BJ (cell line): ENCODE data around the gene KRT34. TPM values are rescaled to one million over a fixed set of nuclear protein-coding genes. Genes with fewer than 3 reads are reported as not detected.

Experiments used
- CTCF ChIA-PET: fragments of 350-600 bp; formaldehyde crosslinking; extraction: SDS; loops from one replicate; lab custom pipeline; 2021; ENCODE audit warnings: antibody characterized with exemption, inconsistent platforms; lab: Yijun Ruan, JAX
- POLR2A ChIA-PET: fragments of 300-600 bp; sonication (Branson Sonifier 250); formaldehyde crosslinking; extraction: SDS; loops from one replicate; lab custom pipeline; 2021; ENCODE audit warnings: antibody characterized with exemption; lab: Charles Lee
- DNase-seq: peaks from one replicate; pipeline ENCODE4 v3.0.0-alpha.2; 2011; ENCODE audit warnings: low read depth
- H3K27me3 ChIP-seq: 2 replicates; pipeline ENCODE4 v1.6.0; 2011; ENCODE audit warnings: low read length; ENCODE audit not compliant: control insufficient read depth, insufficient read depth
- H3K36me3 ChIP-seq: 2 replicates; pipeline ENCODE4 v1.5.1; 2011; ENCODE audit warnings: low read length; ENCODE audit not compliant: control insufficient read depth, insufficient read depth
- H3K4me3 ChIP-seq: 2 replicates; pipeline ENCODE4 v1.5.1; 2011; ENCODE audit warnings: low read depth, mild to moderate bottlenecking, control low read depth, low read length
- polyA plus RNA-seq: library from polyadenylated mRNA; depleted of rRNA; stranded (reverse); fragments of >200 nt; gene quantifications from 2 replicates; pipeline ENCODE4 v1.2.3, GENCODE V29; 2011
- TF ChIP-seq, protein P1 (sequence below): IDR thresholded peaks from 2 replicates; pipeline ENCODE4 v1.5.1; 2011; ENCODE audit warnings: low read depth, mild to moderate bottlenecking, control low read depth, inconsistent platforms, low read length, moderate library complexity; ENCODE audit not compliant: insufficient read depth

The KRT34 gene
- polyA plus RNA-seq, 1 experiment, result 156 TPM

DNA sequence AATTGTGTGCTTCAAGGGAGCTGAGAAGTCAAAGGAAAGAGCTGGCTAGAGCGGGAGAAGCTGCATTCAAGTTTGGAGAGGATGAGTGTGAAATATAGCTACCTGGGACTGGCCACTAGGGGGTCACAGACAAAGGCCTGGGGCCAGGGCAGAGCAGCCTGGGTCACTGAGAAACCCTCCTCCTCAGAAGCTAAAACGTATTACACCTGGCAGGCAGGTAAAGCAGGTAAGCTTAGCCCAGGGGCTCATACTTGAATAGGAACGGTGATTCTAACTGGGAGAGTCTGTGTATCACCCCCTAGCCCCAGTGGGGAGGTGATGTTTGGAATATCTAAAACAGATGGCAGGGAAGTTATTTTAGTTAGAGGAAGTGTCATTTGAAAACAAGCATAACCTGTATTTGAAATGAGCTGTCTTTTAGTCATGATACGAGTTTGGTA lies 35.5 kb upstream of the KRT34 start:
- Histone ChIP-seq H3K4me3 (no peak overlapping the region), H3K27me3 (no peaks in the 10 kb centered on the region), H3K36me3 (no peaks in the 10 kb centered on the region)
- POLR2A ChIA-PET, result interaction anchor here (0.6 to 1.0 kb wide), 3 partner anchors 11 to 369 kb away, joined by 3 read pairs; no protein-coding TSS in a partner anchor
- TF ChIP-seq, protein P1, sequence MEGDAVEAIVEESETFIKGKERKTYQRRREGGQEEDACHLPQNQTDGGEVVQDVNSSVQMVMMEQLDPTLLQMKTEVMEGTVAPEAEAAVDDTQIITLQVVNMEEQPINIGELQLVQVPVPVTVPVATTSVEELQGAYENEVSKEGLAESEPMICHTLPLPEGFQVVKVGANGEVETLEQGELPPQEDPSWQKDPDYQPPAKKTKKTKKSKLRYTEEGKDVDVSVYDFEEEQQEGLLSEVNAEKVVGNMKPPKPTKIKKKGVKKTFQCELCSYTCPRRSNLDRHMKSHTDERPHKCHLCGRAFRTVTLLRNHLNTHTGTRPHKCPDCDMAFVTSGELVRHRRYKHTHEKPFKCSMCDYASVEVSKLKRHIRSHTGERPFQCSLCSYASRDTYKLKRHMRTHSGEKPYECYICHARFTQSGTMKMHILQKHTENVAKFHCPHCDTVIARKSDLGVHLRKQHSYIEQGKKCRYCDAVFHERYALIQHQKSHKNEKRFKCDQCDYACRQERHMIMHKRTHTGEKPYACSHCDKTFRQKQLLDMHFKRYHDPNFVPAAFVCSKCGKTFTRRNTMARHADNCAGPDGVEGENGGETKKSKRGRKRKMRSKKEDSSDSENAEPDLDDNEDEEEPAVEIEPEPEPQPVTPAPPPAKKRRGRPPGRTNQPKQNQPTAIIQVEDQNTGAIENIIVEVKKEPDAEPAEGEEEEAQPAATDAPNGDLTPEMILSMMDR, result peak; percentile 29; the same call in 1 of the 2 replicates
- CTCF ChIA-PET, result interaction anchor here (0.8 to 3.9 kb wide), 8 partner anchors 12 to 561 kb away, joined by 3 to 28 read pairs (median 3); no protein-coding TSS in a partner anchor
- DNase-seq, result no peak

DNA sequence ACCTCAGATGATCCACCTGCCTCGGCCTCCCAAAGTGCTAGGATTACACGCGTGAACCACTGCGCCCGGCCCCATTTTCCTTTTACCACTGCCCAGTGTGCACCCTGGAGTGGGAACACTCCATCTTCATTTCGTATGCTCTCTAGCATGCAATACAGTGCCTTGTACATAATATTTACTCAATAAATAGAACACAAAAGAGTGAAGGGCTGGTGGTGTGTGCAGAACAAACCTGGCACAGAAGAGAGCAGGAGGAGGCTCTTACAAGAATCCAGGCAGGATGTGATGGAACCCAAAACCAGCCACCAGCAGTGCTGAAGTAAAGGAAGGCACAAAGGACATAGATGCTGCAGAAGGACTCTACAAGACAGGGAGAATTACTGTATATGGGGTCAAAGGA lies 35.0 kb upstream of the KRT34 start:
- CTCF ChIA-PET, result interaction anchor here (0.8 to 3.9 kb wide), 4 partner anchors 12 to 560 kb away, joined by 3 to 28 read pairs (median 5); no protein-coding TSS in a partner anchor
- no peaks in the 10 kb centered on the region for H3K36me3 ChIP-seq
- POLR2A ChIA-PET, result interaction anchor here (0.8 to 1.0 kb wide), 2 partner anchors 37 to 369 kb away, joined by 3 to 6 read pairs; no protein-coding TSS in a partner anchor
- TF ChIP-seq, protein P1, result no peak
- H3K4me3 ChIP-seq, result no peak overlapping the region
- no peak for DNase-seq
- H3K27me3 ChIP-seq, result no peaks in the 10 kb centered on the region

DNA sequence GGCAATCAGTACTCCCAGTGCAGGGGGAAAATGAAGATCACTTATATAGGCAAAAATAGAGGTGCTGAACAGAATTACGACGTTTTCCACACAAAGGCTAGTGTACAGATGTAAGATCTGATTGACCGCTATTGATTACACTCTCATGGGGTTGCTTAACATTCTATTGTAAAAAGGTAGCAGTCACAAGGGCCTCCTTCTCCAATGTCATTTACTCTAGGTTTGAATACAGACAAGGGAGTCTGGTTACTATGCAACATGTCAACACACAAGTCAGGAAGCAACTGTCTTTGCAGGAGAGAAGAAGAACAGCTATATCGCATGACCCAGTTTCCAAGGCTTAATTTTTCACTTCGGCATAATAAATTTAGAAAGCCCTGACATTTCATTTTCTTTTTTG lies 34.4 kb upstream of the KRT34 start:
- ChIA-PET POLR2A (interaction anchor here (0.8 kb wide), 1 partner anchor 36 kb away, joined by 6 read pairs; no protein-coding TSS in a partner anchor), CTCF (interaction anchor here (0.9 to 3.9 kb wide), 3 partner anchors 11 to 80 kb away, joined by 3 to 28 read pairs (median 3); no protein-coding TSS in a partner anchor)
- H3K4me3 ChIP-seq, result no peak overlapping the region
- DNase-seq, result no peak
- H3K27me3 ChIP-seq, result no peaks in the 10 kb centered on the region
- TF ChIP-seq, protein P1, result no peak
- H3K36me3 ChIP-seq, result no peaks in the 10 kb centered on the region

DNA sequence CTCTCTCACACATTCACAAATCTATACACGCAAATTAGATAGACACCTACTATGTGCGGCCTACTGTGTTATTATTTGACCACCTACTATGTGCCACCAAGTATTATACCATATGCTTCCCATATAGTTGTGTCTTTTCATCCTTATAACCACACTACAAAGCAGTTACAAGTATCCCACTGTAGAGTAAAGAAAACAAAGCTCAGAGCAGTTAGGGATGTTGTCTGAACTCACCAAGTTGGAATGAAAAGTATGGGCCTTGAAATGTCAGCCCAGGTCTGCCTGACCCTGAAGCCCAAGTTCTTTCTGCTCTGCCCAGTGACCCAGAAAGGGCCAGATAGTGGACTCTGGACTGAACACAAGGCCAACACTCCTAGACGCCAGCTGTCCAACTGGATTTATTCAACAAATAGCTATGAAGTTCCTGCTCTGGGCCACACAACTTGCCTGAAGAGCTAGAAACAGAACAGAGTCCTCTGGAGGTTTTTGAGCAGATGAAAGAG lies 33.8 kb upstream of the KRT34 start:
- CTCF ChIA-PET, result interaction anchor here (0.8 to 3.9 kb wide), 6 partner anchors 10 to 507 kb away, joined by 3 to 28 read pairs (median 3); no protein-coding TSS in a partner anchor
- no peak overlapping the region for H3K4me3 ChIP-seq
- TF ChIP-seq, protein P1, result no peak
- POLR2A ChIA-PET, result interaction anchor here (0.7 kb wide), 1 partner anchor 16 kb away, joined by 5 read pairs; no protein-coding TSS in a partner anchor
- peak; percentile 69 for DNase-seq
- H3K36me3 ChIP-seq, result no peaks in the 10 kb centered on the region
- no peaks in the 10 kb centered on the region for H3K27me3 ChIP-seq

DNA sequence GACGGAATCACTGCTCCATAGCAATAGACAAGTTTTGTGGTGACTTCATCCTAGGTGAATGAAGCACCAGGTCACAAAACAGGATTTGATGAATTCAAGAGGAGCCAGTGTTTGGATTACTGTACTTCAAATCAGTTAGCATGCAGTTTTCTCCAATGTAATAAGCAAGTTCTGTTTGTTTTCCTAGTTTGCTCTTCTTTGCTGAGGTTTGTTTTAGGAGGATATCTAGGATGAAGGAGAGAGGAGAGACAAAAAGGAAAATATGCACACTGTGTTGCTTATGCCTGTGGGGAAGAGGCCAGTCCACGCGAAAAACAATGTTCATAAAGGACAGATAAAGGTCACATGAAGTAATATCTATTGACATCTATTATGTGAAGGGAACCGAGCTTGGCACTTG lies 33.3 kb upstream of the KRT34 start:
- no peaks in the 10 kb centered on the region for H3K36me3 ChIP-seq
- ChIA-PET POLR2A (interaction anchor here (0.7 kb wide), 1 partner anchor 16 kb away, joined by 5 read pairs; no protein-coding TSS in a partner anchor), CTCF (interaction anchor here (0.8 to 3.9 kb wide), 6 partner anchors 10 to 507 kb away, joined by 3 to 28 read pairs (median 3); no protein-coding TSS in a partner anchor)
- H3K4me3 ChIP-seq, result no peak overlapping the region
- TF ChIP-seq, protein P1, result no peak
- DNase-seq, result no peak
- H3K27me3 ChIP-seq, result no peaks in the 10 kb centered on the region
